BJ (cell line): ENCODE data around the gene MAP4. TPM values are rescaled to one million over a fixed set of nuclear protein-coding genes. Genes with fewer than 3 reads are reported as not detected.

Experiments
- CTCF ChIA-PET: fragments of 350-600 bp; formaldehyde crosslinking; extraction: SDS; loops from one replicate; lab custom pipeline; 2021; ENCODE audit warnings: antibody characterized with exemption, inconsistent platforms; lab: Yijun Ruan, JAX
- POLR2A ChIA-PET: fragments of 300-600 bp; sonication (Branson Sonifier 250); formaldehyde crosslinking; extraction: SDS; loops from one replicate; lab custom pipeline; 2021; ENCODE audit warnings: antibody characterized with exemption; lab: Charles Lee
- DNase-seq: peaks from one replicate; pipeline ENCODE4 v3.0.0-alpha.2; 2011; ENCODE audit warnings: low read depth
- H3K27me3 ChIP-seq: 2 replicates; pipeline ENCODE4 v1.6.0; 2011; ENCODE audit warnings: low read length; ENCODE audit not compliant: control insufficient read depth, insufficient read depth
- H3K36me3 ChIP-seq: 2 replicates; pipeline ENCODE4 v1.5.1; 2011; ENCODE audit warnings: low read length; ENCODE audit not compliant: control insufficient read depth, insufficient read depth
- H3K4me3 ChIP-seq: 2 replicates; pipeline ENCODE4 v1.5.1; 2011; ENCODE audit warnings: low read depth, mild to moderate bottlenecking, control low read depth, low read length
- polyA plus RNA-seq: library from polyadenylated mRNA; depleted of rRNA; stranded (reverse); fragments of >200 nt; gene quantifications from 2 replicates; pipeline ENCODE4 v1.2.3, GENCODE V29; 2011
- TF ChIP-seq, protein P1 (sequence below): IDR thresholded peaks from 2 replicates; pipeline ENCODE4 v1.5.1; 2011; ENCODE audit warnings: low read depth, mild to moderate bottlenecking, control low read depth, inconsistent platforms, low read length, moderate library complexity; ENCODE audit not compliant: insufficient read depth

MAP4 gene
- polyA plus RNA-seq, 1 experiment: 247 TPM

DNA sequence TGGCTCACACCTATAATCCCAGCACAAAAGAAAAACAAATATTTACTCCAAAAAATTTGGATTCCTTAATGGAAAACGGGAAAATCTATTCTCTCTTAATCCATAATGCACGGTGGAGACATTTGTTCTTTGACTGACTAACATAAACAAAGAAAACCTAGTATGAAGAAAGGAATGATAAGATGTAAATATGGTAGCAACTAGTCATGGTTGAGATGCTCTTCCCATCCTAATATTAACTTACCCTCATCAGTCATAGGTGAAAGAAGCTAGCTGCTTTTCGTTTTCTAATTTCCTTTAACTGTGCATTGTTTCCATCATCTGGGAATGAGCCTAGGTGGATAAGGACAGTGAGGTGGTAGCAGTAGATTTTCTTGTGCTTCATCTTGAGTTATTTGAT is 22.0 kb downstream of the MAP4 start:
- H3K36me3 ChIP-seq: no peaks in the 10 kb centered on the region; the same call in 1 of the 2 replicates
- TF ChIP-seq, protein P1, sequence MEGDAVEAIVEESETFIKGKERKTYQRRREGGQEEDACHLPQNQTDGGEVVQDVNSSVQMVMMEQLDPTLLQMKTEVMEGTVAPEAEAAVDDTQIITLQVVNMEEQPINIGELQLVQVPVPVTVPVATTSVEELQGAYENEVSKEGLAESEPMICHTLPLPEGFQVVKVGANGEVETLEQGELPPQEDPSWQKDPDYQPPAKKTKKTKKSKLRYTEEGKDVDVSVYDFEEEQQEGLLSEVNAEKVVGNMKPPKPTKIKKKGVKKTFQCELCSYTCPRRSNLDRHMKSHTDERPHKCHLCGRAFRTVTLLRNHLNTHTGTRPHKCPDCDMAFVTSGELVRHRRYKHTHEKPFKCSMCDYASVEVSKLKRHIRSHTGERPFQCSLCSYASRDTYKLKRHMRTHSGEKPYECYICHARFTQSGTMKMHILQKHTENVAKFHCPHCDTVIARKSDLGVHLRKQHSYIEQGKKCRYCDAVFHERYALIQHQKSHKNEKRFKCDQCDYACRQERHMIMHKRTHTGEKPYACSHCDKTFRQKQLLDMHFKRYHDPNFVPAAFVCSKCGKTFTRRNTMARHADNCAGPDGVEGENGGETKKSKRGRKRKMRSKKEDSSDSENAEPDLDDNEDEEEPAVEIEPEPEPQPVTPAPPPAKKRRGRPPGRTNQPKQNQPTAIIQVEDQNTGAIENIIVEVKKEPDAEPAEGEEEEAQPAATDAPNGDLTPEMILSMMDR: no peak
- no peak overlapping the region for H3K4me3 ChIP-seq
- DNase-seq: no peak
- POLR2A ChIA-PET: no interaction called here
- no peaks in the 10 kb centered on the region for H3K27me3 ChIP-seq
- CTCF ChIA-PET: no interaction called here

DNA sequence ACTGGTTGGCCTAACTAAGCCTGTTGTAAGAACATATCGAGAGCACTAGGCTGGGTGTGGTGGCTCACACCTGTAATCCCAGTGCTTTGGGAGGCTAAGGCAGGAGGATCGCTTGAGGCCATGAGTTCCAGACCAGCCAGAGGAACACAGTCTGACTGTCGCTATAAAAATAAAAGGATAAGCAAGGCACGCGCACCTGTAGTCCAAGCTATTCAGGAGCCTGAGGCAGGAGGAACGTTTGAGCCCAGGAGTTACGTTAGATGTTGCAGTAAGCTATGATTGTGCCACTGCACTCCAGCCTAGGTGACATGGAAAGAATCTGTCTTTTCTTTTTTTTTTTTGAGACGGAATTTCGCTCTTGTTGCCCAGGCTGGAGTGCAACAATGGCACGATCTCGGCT is 24.9 kb downstream of the MAP4 start:
- no peaks in the 10 kb centered on the region; the same call in 1 of the 2 replicates for H3K36me3 ChIP-seq
- TF ChIP-seq, protein P1: no peak
- ChIA-PET CTCF (interaction anchor here (0.6 kb wide), 1 partner anchor 154 kb away, joined by 3 read pairs; no protein-coding TSS in a partner anchor), POLR2A (no interaction called here)
- no peaks in the 10 kb centered on the region for H3K27me3 ChIP-seq
- no peak for DNase-seq
- no peak overlapping the region for H3K4me3 ChIP-seq

DNA sequence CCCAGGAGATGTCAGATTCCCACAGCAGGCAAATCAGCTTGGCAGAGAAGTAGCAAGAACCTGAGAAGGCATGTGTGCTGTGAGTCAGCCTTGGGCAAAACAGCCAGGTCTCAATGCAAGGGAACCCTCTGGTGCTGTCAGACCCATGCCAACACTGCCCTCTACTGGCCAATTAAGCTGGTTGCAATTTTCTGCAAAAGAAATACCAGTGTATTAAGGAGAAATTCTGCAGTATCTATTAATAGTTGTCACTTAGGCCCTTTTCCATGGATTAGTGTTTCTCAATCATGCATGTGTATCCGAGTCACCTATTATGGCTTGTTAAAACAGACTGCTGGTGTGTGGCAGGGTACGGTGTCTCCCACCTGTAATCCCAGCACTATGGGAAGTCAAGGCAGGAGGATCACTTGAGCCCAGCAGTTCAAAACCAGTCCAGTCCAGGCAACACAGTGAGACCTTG is 26.2 kb downstream of the MAP4 start:
- H3K36me3 ChIP-seq: peaks cover 1% of the 10 kb centered on the region; the same call in 1 of the 2 replicates
- H3K4me3 ChIP-seq: no peak overlapping the region
- ChIA-PET POLR2A (no interaction called here), CTCF (interaction anchor here (0.8 to 2.4 kb wide), 35 partner anchors 8 to 171 kb away, joined by 3 to 26 read pairs (median 4); no protein-coding TSS in a partner anchor)
- TF ChIP-seq, protein P1: peak; percentile 85
- no peaks in the 10 kb centered on the region for H3K27me3 ChIP-seq
- DNase-seq: peak; percentile 59

DNA sequence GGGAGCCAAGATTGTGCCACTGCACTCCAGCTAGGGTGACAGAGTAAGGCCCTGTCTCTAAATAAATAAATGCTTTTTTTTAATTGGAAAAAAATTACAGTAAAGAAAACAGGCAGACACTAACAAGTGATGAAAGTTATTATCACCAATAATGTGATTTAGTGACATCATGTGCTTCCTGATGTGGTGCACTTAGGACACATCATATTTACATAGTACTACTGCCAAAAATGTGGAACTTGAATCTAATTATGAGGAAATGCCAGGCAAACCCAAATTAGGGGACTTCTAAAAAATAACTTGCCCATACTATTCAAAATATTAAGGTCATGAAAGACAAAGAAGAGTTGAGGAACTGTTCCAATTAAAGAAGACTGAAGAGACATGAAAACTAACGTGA is 30.8 kb downstream of the MAP4 start:
- ChIA-PET POLR2A (no interaction called here), CTCF (interaction anchor here (0.6 kb wide), 1 partner anchor 131 kb away, joined by 7 read pairs; no protein-coding TSS in a partner anchor)
- Histone ChIP-seq H3K36me3 (peaks cover 1% of the 10 kb centered on the region; the same call in 1 of the 2 replicates), H3K4me3 (no peak overlapping the region), H3K27me3 (no peaks in the 10 kb centered on the region)
- TF ChIP-seq, protein P1: no peak
- no peak for DNase-seq

DNA sequence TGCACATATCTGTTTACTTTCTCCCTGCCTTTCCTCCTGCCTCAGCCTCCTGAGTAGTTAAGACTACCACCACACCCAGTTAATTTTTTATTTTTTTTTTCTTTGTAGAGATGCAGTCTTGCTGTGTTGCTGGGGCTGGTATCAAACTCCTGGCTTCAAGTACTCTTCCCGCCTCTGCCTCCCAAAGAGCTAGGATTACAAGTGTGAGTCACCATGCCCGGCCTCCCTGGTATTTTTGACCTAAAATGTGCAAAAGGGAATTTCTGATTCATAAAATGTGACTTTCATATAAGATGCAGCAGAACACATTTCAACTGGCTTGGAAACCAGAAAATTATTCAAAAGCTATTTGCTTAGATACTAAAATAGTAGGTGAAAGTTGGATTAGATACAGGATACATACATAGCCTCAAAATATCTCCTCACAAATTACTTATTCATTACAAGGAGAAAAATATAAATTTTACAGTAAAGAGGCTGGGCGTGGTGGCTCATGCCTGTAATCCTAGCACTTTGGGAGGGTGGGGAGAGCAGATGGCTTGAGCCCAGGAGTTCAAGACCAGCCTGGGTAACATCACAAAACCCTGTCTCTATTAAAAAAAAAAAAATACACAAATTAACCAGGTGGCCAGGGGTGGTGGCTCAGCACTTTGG is 32.0 kb downstream of the MAP4 start:
- Histone ChIP-seq H3K27me3 (no peaks in the 10 kb centered on the region), H3K36me3 (peaks cover 1% of the 10 kb centered on the region; the same call in 1 of the 2 replicates), H3K4me3 (no peak overlapping the region)
- TF ChIP-seq, protein P1: no peak
- POLR2A ChIA-PET: no interaction called here
- CTCF ChIA-PET: interaction anchor here (0.9 kb wide), 1 partner anchor 174 kb away, joined by 3 read pairs; no protein-coding TSS in a partner anchor
- DNase-seq: peak; percentile 59
